HG03135 (cell line): Measurements from ENCODE around the gene AHSG.

Experiments used
- ATAC-seq: cut with Tn5 transposase; IDR thresholded peaks from one replicate; pipeline ENCODE4 v1.9.1; 2021; ENCODE audit warnings: mild to moderate bottlenecking, moderate library complexity; ENCODE audit not compliant: unreplicated experiment

Gene AHSG

GRCh38 chr3:186590580-186591295, 22.1 kb upstream of the AHSG start:
- no peak for ATAC-seq

GRCh38 chr3:186592682-186593081, 20.2 kb upstream of the AHSG start:
- ATAC-seq: no peak

- no peak for ATAC-seq
These were observed 19.0 kb upstream of the AHSG start for GRCh38 chr3:186593862-186594261.

GRCh38 chr3:186594591-186595113, 18.2 kb upstream of the AHSG start:
- no peak for ATAC-seq

- ATAC-seq: no peak
These were observed 16.1 kb upstream of the AHSG start for GRCh38 chr3:186596568-186597287.

GRCh38 chr3:186598108-186598784, 14.6 kb upstream of the AHSG start:
- no peak for ATAC-seq

- ATAC-seq: no peak
These were observed 14.1 kb upstream of the AHSG start for GRCh38 chr3:186598794-186599141.

GRCh38 chr3:186599142-186599784, 13.6 kb upstream of the AHSG start:
- ATAC-seq: no peak

- ATAC-seq: no peak
These were observed 13.1 kb upstream of the AHSG start for GRCh38 chr3:186599785-186600166.

GRCh38 chr3:186600896-186601295, 12.0 kb upstream of the AHSG start:
- no peak for ATAC-seq

- ATAC-seq: no peak
These were observed 9.7 kb upstream of the AHSG start for GRCh38 chr3:186603159-186603558.

GRCh38 chr3:186605078-186605477, 7.8 kb upstream of the AHSG start:
- ATAC-seq: no peak

GRCh38 chr3:186605561-186606545, 7.0 kb upstream of the AHSG start:
- no peak for ATAC-seq

GRCh38 chr3:186608624-186609215, 4.1 kb upstream of the AHSG start:
- no peak for ATAC-seq

GRCh38 chr3:186609247-186609868, 3.5 kb upstream of the AHSG start:
- ATAC-seq: no peak

GRCh38 chr3:186612065-186612464, 795 bp upstream of the AHSG start:
- ATAC-seq: no peak

- ATAC-seq: no peak
These were observed 891 bp downstream of the AHSG start for GRCh38 chr3:186613637-186614265.

- ATAC-seq: no peak
These were observed 1.4 kb downstream of the AHSG start for GRCh38 chr3:186614266-186614596.
